Prostate gland (tissue), 2 donors: ENCODE results near the gene BMP8B.

Experiments
- POLR2A ChIP-seq: fragments of 450-650 bp; IDR thresholded peaks from one replicate; pipeline ENCODE4 v1.6.1; 2016; ENCODE audit warnings: antibody characterized with exemption, mild to moderate bottlenecking
- TF ChIP-seq, protein P1 (sequence below), 4 experiments: fragments of 200-600 bp in 2 of 4; fragments of 450-650 bp in 2 of 4; sonication (generic) in 2 of 4; IDR thresholded peaks; 1 replicate in 3 of 4; 2 replicates in 1 of 4; pipeline ENCODE4 v1.5.1; 2016 to 2019; ENCODE audit warnings: antibody characterized with exemption in 4 of 4, mild to moderate bottlenecking in 2 of 4, moderate library complexity in 2 of 4

DNA sequence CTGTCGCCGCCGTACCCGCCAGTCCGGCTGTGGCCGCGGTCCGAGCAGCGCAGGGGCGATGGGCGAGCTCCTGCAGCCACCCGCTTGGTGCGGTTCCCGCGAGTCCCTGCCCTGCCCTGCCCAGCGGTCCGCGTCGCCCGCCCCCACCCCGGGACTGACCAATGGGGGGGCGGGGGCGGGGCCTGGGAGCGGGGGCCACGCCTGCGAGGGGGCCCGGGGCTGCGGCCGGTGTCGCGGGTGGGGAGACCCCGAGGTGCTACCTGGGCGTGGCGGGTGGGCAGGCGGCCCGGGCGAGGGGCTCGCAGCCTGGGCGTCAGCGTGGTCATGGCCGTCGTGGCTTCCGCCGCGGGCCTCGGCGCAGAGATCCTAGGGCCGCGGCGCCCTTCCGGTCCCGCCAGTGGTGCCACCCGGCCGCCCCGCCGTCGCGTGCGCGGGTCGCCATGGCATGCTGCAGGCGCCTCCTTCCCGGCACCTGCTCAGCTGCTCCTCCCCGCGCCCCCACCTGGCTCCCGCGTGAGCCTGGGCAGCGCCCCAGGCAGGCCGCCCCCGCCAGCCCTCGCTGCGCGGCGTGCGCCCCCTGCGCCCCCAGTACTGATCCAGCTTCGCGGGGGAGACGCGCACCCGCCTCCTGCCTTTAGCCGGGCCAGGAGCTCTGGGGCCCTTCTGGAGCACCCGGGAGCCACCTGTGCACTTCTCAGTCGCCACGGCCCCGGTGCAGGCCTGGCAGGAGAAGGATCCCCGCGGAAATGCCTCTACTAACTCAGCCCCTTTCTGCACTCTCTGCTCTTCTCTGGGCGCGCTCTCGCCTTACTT lies at the start of gene BMP8B:
- TF ChIP-seq, protein P1, sequence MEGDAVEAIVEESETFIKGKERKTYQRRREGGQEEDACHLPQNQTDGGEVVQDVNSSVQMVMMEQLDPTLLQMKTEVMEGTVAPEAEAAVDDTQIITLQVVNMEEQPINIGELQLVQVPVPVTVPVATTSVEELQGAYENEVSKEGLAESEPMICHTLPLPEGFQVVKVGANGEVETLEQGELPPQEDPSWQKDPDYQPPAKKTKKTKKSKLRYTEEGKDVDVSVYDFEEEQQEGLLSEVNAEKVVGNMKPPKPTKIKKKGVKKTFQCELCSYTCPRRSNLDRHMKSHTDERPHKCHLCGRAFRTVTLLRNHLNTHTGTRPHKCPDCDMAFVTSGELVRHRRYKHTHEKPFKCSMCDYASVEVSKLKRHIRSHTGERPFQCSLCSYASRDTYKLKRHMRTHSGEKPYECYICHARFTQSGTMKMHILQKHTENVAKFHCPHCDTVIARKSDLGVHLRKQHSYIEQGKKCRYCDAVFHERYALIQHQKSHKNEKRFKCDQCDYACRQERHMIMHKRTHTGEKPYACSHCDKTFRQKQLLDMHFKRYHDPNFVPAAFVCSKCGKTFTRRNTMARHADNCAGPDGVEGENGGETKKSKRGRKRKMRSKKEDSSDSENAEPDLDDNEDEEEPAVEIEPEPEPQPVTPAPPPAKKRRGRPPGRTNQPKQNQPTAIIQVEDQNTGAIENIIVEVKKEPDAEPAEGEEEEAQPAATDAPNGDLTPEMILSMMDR (IDR thresholded peaks at IDR 0.05): no peak
- TF ChIP-seq POLR2A: no peak
